ENCODE data around the gene THY1. TPM values are rescaled to one million over a fixed set of nuclear protein-coding genes. Genes with fewer than 3 reads are reported as not detected.

Gene THY1
- total RNA-seq, 1 donor: 400 TPM

GRCh38 chr11:119367661-119368120, 55.3 kb downstream of the THY1 start:
- Histone ChIP-seq H3K4me1 (ENCODE audit: insufficient read depth, low read length) (peaks cover 46% of the 10 kb centered on the region), H3K4me3 (ENCODE audit: insufficient read depth, low read length) (no peak overlapping the region), H3K27ac (ENCODE audit: low read depth, low read length) (no peak overlapping the region), H3K27me3 (ENCODE audit: insufficient read depth, low read length) (no peaks in the 10 kb centered on the region), H3K36me3 (ENCODE audit: insufficient read depth, low read length) (no peaks in the 10 kb centered on the region), H3K4me2 (ENCODE audit: insufficient read depth, low read length) (no peak overlapping the region), H4K20me1 (ENCODE audit: insufficient read depth, low read length) (no peaks in the 10 kb centered on the region), H2AFZ (ENCODE audit: low read length) (no peak overlapping the region), H3K9me3 (ENCODE audit: low read depth, low read length) (no peaks in the 10 kb centered on the region), H3K79me2 (ENCODE audit: insufficient read depth, low read length) (no peaks in the 10 kb centered on the region)
- TF ChIP-seq CTCF (IDR thresholded peaks at IDR 0.05; ENCODE audit: extremely low read depth, low read depth, low read length): no peak
- no peak for DNase-seq (ENCODE audit: insufficient read length, low spot score, missing footprints)

Small RNA genes within 50 kb of the gene (small RNA-seq; reads per million reads assigned to genes)
- gene AP003396.4: not detected

Other genes starting within 250 kb of the THY1 start
- not detected in 2 replicates for gene NHERF4, start 237.7 kb downstream of the THY1 start, total RNA-seq
- 9.0 and 9.7 TPM in 2 replicates for gene CBL, start 216.8 kb downstream of the THY1 start, total RNA-seq
- 11.2 and 14.1 TPM in 2 replicates for gene MCAM, start 106.0 kb downstream of the THY1 start, total RNA-seq
- 4.0 and 5.0 TPM in 2 replicates for gene RNF26, start 88.6 kb downstream of the THY1 start, total RNA-seq
- gene C1QTNF5, start 82.3 kb downstream of the THY1 start, total RNA-seq: 35.9 and 41.3 TPM in 2 replicates
- not detected in 2 replicates for gene MFRP, start 76.5 kb downstream of the THY1 start, total RNA-seq
- 0.29 and 0.36 TPM in 2 replicates for gene USP2, start 41.5 kb downstream of the THY1 start, total RNA-seq